K562 (cell line): ENCODE results near the gene SLC48A1. TPM values are rescaled to one million over a fixed set of nuclear protein-coding genes. Genes with fewer than 3 reads are reported as not detected.

Source experiments
- ATF3 ChIP-seq, 2 experiments: fragments of 450-650 bp in 1 of 2; sonication (generic) in 1 of 2; formaldehyde crosslinking in 1 of 2; IDR thresholded peaks in 1 of 2; conservative IDR thresholded peaks in 1 of 2; 2 replicates each; pipeline versions ENCODE4 v1.6.1 to v1.8.1; 2016 to 2023; ENCODE audit warnings: mild to moderate bottlenecking in 2 of 2, moderate library complexity in 2 of 2, inconsistent platforms in 1 of 2, missing genetic modification reagents in 1 of 2
- CLOCK ChIP-seq: fragments of 250-450 bp; sonication (Bioruptor Pico); IDR thresholded peaks from 2 replicates; pipeline ENCODE4 v1.4.0; 2020; ENCODE audit warnings: mild to moderate bottlenecking, moderate library complexity, borderline replicate concordance
- DEAF1 ChIP-seq: fragments of 450-650 bp; formaldehyde crosslinking; IDR thresholded peaks from 2 replicates; pipeline ENCODE4 v1.4.0; 2020; ENCODE audit warnings: mild to moderate bottlenecking, moderate library complexity
- DIDO1 ChIP-seq: fragments of 450-650 bp; IDR thresholded peaks from 2 replicates; pipeline ENCODE4 v1.6.1; 2016; ENCODE audit warnings: low read depth, missing biosample characterization, missing genetic modification characterization
- HDAC3 ChIP-seq: fragments of 450-650 bp; IDR thresholded peaks from 2 replicates; pipeline ENCODE4 v1.6.1; 2018; ENCODE audit warnings: borderline replicate concordance, mild to moderate bottlenecking, moderate library complexity; ENCODE audit not compliant: partially characterized antibody
- LCOR ChIP-seq: sonication (generic); formaldehyde crosslinking; IDR thresholded peaks from 2 replicates; pipeline ENCODE4 v1.8.0; 2022; ENCODE audit warnings: mild to moderate bottlenecking, missing genetic modification reagents
- MCM5 ChIP-seq: fragments of 450-650 bp; IDR thresholded peaks from 2 replicates; pipeline ENCODE4 v1.6.1; 2016; ENCODE audit warnings: low read depth
- MLLT1 ChIP-seq, 2 experiments: fragments of 450-650 bp; IDR thresholded peaks; 2 replicates each; pipeline ENCODE4 v1.6.1; 2016
- RBM25 ChIP-seq: fragments of 200-400 bp; formaldehyde crosslinking; IDR thresholded peaks from 2 replicates; pipeline ENCODE4 v1.6.1; 2018; ENCODE audit warnings: low read length, low read depth, moderate library complexity; ENCODE audit not compliant: severe bottlenecking
- SMARCE1 ChIP-seq: fragments of 450-650 bp; IDR thresholded peaks from 2 replicates; pipeline ENCODE4 v1.7.1; 2016; ENCODE audit warnings: mild to moderate bottlenecking
- SNIP1 ChIP-seq: fragments of 450-650 bp; IDR thresholded peaks from 2 replicates; pipeline ENCODE4 v1.7.1; 2017; ENCODE audit warnings: low read depth, mild to moderate bottlenecking
- SUPT5H ChIP-seq: fragments of 450-650 bp; IDR thresholded peaks from 2 replicates; pipeline ENCODE4 v1.6.1; 2016
- ZNF584 ChIP-seq: fragments of 200-800 bp; sonication (Bioruptor generic); IDR thresholded peaks from 2 replicates; pipeline ENCODE4 v1.6.1; 2016; ENCODE audit warnings: low read depth, mild to moderate bottlenecking, missing genetic modification characterization, missing compliant biosample characterization
- ZNF778 ChIP-seq: fragments of 450-650 bp; formaldehyde crosslinking; IDR thresholded peaks from 2 replicates; pipeline ENCODE4 v1.4.0; 2020; ENCODE audit warnings: mild to moderate bottlenecking, moderate library complexity
- ZNF79 ChIP-seq: fragments of 250-450 bp; sonication (Bioruptor Pico); IDR thresholded peaks from 2 replicates; pipeline ENCODE4 v1.4.0; 2020; ENCODE audit warnings: low read depth, mild to moderate bottlenecking, moderate library complexity
- polyA plus RNA-seq, 8 experiments: library from polyadenylated mRNA; depleted of rRNA in 4 of 8; stranded (reverse) in 5 of 8; unstranded in 3 of 8; fragments of >200 nt; fragmentation: Nextera tagmentation in 2 of 8; fragmentation: Illumina TruSeq in 1 of 8; extraction: Ambion mirVana in 2 of 8; extraction: Trizol in 1 of 8; gene quantifications; 2 replicates each; pipeline versions ENCODE4 v1.2.1 to v1.2.3, GENCODE V29; 2011 to 2014; ENCODE audit warnings: inconsistent platforms in 1 of 8, missing spikeins in 1 of 8
- total RNA-seq, 7 experiments: library from RNA; depleted of rRNA in 6 of 7; stranded (reverse); fragments of >200 nt in 6 of 7; fragmentation: Illumina TruSeq in 2 of 7; extraction: Trizol in 2 of 7; gene quantifications; 2 replicates each; pipeline versions ENCODE4 v1.2.1 to v1.2.3, GENCODE V29; 2011 to 2021; ENCODE audit warnings: low replicate concordance in 1 of 7
- TF ChIP-seq, protein P1 (sequence below): fragments of 250-450 bp; sonication (Bioruptor Pico); IDR thresholded peaks from 2 replicates; pipeline ENCODE4 v1.5.0; 2020; ENCODE audit warnings: mild to moderate bottlenecking

SLC48A1 gene
- total and polyA plus RNA-seq, 9 of the 15 experiments (the other 6 are each of a cell fraction or from before 2014, with no cell fraction given): 10.7 to 37.5 (median 18.7) TPM

GRCh38 chr12:47777741-47778558 lies 4.9 kb downstream of the SLC48A1 start (continued):
- TF ChIP-seq ATF3 (IDR thresholded peaks at IDR 0.05) (no peak), ATF3 (CRISPR knock-in tag; conservative IDR thresholded peaks at IDR 0.05) (no peak), DIDO1 (no peak), ZNF778 (CRISPR knock-in tag) (no peak), ZNF584 (CRISPR knock-in tag) (no peak; the same call in 1 of the 2 replicates), SUPT5H (no peak), MCM5 (no peak), MLLT1 (IDR thresholded peaks at IDR 0.05) (peak in 1 of 2 experiments; percentile 60; a peak in 1 of 4 replicates), SNIP1 (no peak), DEAF1 (CRISPR knock-in tag) (no peak), SMARCE1 (peak; percentile 91), ZNF79 (no peak), LCOR (CRISPR knock-in tag) (peak; percentile 70; the same call in 1 of the 2 replicates), RBM25 (no peak), CLOCK (no peak), HDAC3 (peak; percentile 70)
- TF ChIP-seq, protein P1, sequence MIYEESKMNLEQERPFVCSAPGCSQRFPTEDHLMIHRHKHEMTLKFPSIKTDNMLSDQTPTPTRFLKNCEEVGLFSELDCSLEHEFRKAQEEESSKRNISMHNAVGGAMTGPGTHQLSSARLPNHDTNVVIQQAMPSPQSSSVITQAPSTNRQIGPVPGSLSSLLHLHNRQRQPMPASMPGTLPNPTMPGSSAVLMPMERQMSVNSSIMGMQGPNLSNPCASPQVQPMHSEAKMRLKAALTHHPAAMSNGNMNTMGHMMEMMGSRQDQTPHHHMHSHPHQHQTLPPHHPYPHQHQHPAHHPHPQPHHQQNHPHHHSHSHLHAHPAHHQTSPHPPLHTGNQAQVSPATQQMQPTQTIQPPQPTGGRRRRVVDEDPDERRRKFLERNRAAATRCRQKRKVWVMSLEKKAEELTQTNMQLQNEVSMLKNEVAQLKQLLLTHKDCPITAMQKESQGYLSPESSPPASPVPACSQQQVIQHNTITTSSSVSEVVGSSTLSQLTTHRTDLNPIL (CRISPR knock-in tag): no peak
